B cell (primary cell): ENCODE data around the gene CFLAR.

Experiments used
- EZH2 ChIP-seq: IDR thresholded peaks from 2 replicates; pipeline ENCODE4 v1.6.1; 2012; ENCODE audit warnings: borderline replicate concordance, low read depth, mild to moderate bottlenecking, moderate library complexity, low read length; ENCODE audit not compliant: insufficient read depth, poor library complexity, severe bottlenecking
- TF ChIP-seq, protein P1 (sequence below): fragments of 200-600 bp; IDR thresholded peaks from one replicate; pipeline ENCODE4 v1.8.0; 2022; ENCODE audit warnings: antibody characterized with exemption, mild to moderate bottlenecking

GRCh38 chr2:201093573-201093972 is 22.4 kb upstream of the CFLAR start:
- TF ChIP-seq, protein P1, sequence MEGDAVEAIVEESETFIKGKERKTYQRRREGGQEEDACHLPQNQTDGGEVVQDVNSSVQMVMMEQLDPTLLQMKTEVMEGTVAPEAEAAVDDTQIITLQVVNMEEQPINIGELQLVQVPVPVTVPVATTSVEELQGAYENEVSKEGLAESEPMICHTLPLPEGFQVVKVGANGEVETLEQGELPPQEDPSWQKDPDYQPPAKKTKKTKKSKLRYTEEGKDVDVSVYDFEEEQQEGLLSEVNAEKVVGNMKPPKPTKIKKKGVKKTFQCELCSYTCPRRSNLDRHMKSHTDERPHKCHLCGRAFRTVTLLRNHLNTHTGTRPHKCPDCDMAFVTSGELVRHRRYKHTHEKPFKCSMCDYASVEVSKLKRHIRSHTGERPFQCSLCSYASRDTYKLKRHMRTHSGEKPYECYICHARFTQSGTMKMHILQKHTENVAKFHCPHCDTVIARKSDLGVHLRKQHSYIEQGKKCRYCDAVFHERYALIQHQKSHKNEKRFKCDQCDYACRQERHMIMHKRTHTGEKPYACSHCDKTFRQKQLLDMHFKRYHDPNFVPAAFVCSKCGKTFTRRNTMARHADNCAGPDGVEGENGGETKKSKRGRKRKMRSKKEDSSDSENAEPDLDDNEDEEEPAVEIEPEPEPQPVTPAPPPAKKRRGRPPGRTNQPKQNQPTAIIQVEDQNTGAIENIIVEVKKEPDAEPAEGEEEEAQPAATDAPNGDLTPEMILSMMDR, result no peak
- TF ChIP-seq EZH2, result no peak
